Testis (tissue), 3 donors: ENCODE data around the gene PIAS4. TPM values are rescaled to one million over a fixed set of nuclear protein-coding genes. Genes with fewer than 3 reads are reported as not detected.

ENCODE experiments used
- DNase-seq: peaks from one replicate; pipeline ENCODE4 v3.0.0-alpha.2; 2019
- H3K27ac ChIP-seq, 2 donors: fragments of 200-600 bp; sonication (generic); one replicate each; pipeline ENCODE4 v1.5.1; 2019
- H3K27me3 ChIP-seq: fragments of 200-600 bp; sonication (generic); one replicate; pipeline ENCODE4 v1.5.1; 2019
- H3K36me3 ChIP-seq: fragments of 200-600 bp; sonication (generic); one replicate; pipeline ENCODE4 v1.5.1; 2017; ENCODE audit warnings: low read depth; ENCODE audit errors: missing control alignments
- H3K4me1 ChIP-seq: fragments of 200-600 bp; sonication (generic); one replicate; pipeline ENCODE4 v1.5.1; 2019
- H3K4me3 ChIP-seq, 2 donors: fragments of 200-600 bp; sonication (generic); one replicate each; pipeline ENCODE4 v1.5.1; 2017 to 2019
- H3K9me3 ChIP-seq: fragments of 200-600 bp; sonication (generic); one replicate; pipeline ENCODE4 v1.5.1; 2017
- CTCF ChIP-seq, 3 experiments: fragments of 450-650 bp in 2 of 3; fragments of 200-600 bp in 1 of 3; sonication (generic) in 1 of 3; IDR thresholded peaks; one replicate each; pipeline ENCODE4 v1.5.1; 2016 to 2019; ENCODE audit warnings: antibody characterized with exemption in 3 of 3, mild to moderate bottlenecking in 2 of 3, moderate library complexity in 1 of 3
- POLR2A ChIP-seq: fragments of 450-650 bp; IDR thresholded peaks from one replicate; pipeline ENCODE4 v1.6.1; 2017; ENCODE audit warnings: antibody characterized with exemption, mild to moderate bottlenecking, moderate library complexity
- WGBS, 2 donors: methylation state at CpG; one replicate each; pipeline ENCODE4 v1.1.5; 2018; 5-methylcytosine and 5-hydroxymethylcytosine counted together
- intact Hi-C: fragments of 100-400 bp; cut with DNase I; formaldehyde crosslinking; loops from one replicate; pipeline ENCODE4 v1.15.1; 2023; ENCODE audit warnings: low total_unique reads
- polyA plus RNA-seq: library from polyadenylated mRNA; stranded (reverse); fragments of 350-450 nt; fragmentation: Illumina TruSeq; extraction: RNeasy Lipid Tissue Mini Kit (QIAGEN cat#74804); gene quantifications from one replicate; pipeline ENCODE4 v1.2.3, GENCODE V29; 2014; ENCODE audit warnings: low read depth, low replicate concordance; ENCODE audit not compliant: insufficient read depth
- total RNA-seq, 2 donors: library from RNA; depleted of rRNA; stranded (reverse); fragments of >200 nt; gene quantifications; one replicate each; pipeline ENCODE4 v1.2.3, GENCODE V29; 2016

PIAS4 gene
- total and polyA plus RNA-seq, 3 donors from 2014 or later, result 89.1 to 142 (median 94.5) TPM

GRCh38 chr19:4083677-4084546 lies 76.4 kb downstream of the PIAS4 start:
- WGBS, 2 donors, result 73 to 81% methylated on average over 15 to 28 of the region's 28 CpGs
- H3K27ac ChIP-seq, result no peak overlapping the region
- H3K4me3 ChIP-seq, result no peak overlapping the region
- intact Hi-C loops, result no loop called here
- H3K4me1 ChIP-seq, result no peaks in the 10 kb centered on the region
- H3K36me3 ChIP-seq, result no peaks in the 10 kb centered on the region
- no peak for DNase-seq
- TF ChIP-seq POLR2A (no peak), CTCF (IDR thresholded peaks at IDR 0.05) (no peak)
- no peaks in the 10 kb centered on the region for H3K27me3 ChIP-seq
- no peaks in the 10 kb centered on the region for H3K9me3 ChIP-seq

- intact Hi-C loops, result no loop called here
- Histone ChIP-seq H3K4me3 (no peak overlapping the region), H3K36me3 (no peaks in the 10 kb centered on the region), H3K27ac (no peak overlapping the region), H3K9me3 (no peaks in the 10 kb centered on the region), H3K4me1 (no peaks in the 10 kb centered on the region), H3K27me3 (no peaks in the 10 kb centered on the region)
- TF ChIP-seq POLR2A (no peak), CTCF (IDR thresholded peaks at IDR 0.05) (no peak)
- 75 to 78% methylated on average over 8 of the region's 8 CpGs for whole genome bisulfite sequencing, 2 donors
- no peak for DNase-seq
Observed at GRCh38 chr19:4084547-4084877, 77.0 kb downstream of the PIAS4 start.

GRCh38 chr19:4086411-4086867 lies 78.9 kb downstream of the PIAS4 start:
- Histone ChIP-seq H3K36me3 (no peaks in the 10 kb centered on the region), H3K9me3 (no peaks in the 10 kb centered on the region), H3K27ac (no peak overlapping the region), H3K4me3 (no peak overlapping the region), H3K4me1 (no peaks in the 10 kb centered on the region), H3K27me3 (no peaks in the 10 kb centered on the region)
- 54 to 58% methylated on average over 14 to 17 of the region's 17 CpGs for WGBS, 2 donors
- intact Hi-C loops, result no loop called here
- TF ChIP-seq CTCF (IDR thresholded peaks at IDR 0.05), result no peak
- DNase-seq, result no peak

GRCh38 chr19:4087787-4088679 lies 80.5 kb downstream of the PIAS4 start:
- Histone ChIP-seq H3K4me1 (no peaks in the 10 kb centered on the region), H3K9me3 (no peaks in the 10 kb centered on the region), H3K27ac (no peak overlapping the region), H3K4me3 (no peak overlapping the region), H3K36me3 (no peaks in the 10 kb centered on the region), H3K27me3 (no peaks in the 10 kb centered on the region)
- 85 to 86% methylated on average over 24 to 31 of the region's 31 CpGs for WGBS, 2 donors
- no peak for DNase-seq
- no peak for TF ChIP-seq CTCF (IDR thresholded peaks at IDR 0.05)
- TF ChIP-seq POLR2A, result no peak
- intact Hi-C loops, result no loop called here
